ENCODE measurements around the gene RNU6-9.

Gene RNU6-9

DNA sequence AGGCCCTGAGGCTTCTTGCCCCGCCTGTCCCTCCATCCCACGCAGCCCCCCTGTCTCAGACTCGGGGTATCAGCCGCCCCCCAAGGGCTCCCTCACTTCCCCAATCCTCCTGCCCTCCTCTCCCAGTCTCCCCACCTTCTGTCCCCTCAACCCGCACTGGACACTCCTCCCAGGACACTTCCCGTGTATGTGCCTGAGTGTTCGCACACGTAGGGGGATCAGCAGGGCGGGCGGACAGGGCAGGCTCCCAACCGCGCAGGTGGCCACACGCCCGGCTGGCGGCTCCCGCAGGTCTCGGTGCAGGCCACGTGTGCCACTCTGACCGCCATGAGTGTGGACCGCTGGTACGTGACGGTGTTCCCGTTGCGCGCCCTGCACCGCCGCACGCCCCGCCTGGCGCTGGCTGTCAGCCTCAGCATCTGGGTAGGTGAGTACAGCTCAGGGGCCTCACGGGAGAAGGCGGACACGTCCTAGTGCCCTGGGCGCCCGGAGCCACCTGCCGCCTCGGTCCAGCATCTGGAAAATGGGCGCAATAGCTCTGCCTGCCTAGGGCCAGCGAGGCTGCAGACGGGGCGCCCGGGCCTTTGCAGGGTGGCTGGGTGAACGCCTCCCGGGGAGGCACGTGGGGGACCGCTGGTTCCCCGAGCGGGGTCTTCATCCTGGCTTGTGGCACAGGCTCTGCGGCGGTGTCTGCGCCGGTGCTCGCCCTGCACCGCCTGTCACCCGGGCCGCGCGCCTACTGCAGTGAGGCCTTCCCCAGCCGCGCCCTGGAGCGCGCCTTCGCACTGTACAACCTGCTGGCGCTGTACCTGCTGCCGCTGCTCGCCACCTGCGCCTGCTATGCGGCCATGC, 26.1 kb downstream of the RNU6-9 start:
- peak; percentile 52 for DNase-seq

DNA sequence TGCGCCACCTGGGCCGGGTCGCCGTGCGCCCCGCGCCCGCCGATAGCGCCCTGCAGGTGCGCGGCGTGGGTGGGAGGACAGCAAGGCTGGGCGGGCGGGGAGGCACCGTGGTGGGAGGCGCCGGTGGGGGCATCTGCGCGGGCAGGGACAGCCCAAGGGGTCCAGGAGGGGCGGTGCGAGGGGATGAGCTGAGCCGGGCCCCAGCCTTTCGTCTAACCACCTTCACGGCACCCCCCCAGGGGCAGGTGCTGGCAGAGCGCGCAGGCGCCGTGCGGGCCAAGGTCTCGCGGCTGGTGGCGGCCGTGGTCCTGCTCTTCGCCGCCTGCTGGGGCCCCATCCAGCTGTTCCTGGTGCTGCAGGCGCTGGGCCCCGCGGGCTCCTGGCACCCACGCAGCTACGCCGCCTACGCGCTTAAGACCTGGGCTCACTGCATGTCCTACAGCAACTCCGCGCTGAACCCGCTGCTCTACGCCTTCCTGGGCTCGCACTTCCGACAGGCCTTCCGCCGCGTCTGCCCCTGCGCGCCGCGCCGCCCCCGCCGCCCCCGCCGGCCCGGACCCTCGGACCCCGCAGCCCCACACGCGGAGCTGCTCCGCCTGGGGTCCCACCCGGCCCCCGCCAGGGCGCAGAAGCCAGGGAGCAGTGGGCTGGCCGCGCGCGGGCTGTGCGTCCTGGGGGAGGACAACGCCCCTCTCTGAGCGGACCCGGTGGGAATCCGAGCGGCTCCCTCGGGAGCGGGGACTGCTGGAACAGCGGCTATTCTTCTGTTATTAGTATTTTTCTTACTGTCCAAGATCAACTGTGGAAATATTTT, 27.0 kb downstream of the RNU6-9 start:
- peak; percentile 64 for DNase-seq

DNA sequence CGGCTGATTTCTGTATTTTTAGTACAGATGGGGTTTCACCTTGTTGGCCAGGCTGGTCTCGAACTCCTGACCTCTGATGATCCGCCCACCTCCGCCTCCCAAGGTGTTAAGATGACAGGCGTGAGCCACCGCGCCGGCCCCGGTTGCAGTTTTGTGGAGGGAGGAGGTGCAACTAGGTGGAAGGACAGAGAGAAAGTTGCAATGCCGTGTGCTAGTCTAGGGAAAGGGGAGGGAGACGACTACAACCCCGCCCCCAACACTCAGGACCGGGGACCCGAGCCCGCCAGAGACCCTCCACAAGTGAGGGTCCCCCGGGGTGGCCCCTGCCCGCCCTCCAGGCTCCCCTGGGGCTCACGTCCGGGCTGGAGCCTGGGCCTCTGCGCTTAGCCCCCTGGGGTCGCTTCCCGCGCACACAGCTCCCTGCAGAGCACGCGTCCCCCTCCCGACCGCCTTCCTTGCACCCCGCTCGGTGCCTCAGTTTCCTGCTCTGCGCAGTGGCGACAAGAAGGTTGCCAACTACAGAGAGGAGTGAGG, 31.3 kb downstream of the RNU6-9 start:
- DNase-seq: peak; percentile 46

DNA sequence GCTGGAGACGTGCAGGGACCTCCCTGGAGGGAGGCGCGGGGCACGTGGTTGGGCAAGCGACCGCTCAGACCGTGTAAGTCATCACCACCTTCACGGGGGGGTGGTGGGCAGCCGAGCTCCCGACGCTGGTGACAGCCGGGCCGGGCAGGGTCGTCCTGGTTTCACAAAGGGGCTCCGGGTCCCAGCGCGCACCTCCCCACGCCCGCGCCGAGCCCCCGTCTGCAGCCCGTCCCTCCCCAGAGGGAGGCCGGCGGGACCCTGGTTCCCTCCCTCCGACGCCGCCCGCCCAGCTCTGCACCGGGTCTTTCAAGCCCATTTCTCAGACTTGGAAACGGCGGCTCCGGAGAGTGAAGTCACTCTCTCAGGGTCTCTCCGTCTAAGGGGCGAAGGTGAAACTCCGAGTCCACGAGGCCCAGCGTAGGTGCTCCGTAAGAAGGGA, 31.8 kb downstream of the RNU6-9 start:
- DNase-seq: peak; percentile 75

DNA sequence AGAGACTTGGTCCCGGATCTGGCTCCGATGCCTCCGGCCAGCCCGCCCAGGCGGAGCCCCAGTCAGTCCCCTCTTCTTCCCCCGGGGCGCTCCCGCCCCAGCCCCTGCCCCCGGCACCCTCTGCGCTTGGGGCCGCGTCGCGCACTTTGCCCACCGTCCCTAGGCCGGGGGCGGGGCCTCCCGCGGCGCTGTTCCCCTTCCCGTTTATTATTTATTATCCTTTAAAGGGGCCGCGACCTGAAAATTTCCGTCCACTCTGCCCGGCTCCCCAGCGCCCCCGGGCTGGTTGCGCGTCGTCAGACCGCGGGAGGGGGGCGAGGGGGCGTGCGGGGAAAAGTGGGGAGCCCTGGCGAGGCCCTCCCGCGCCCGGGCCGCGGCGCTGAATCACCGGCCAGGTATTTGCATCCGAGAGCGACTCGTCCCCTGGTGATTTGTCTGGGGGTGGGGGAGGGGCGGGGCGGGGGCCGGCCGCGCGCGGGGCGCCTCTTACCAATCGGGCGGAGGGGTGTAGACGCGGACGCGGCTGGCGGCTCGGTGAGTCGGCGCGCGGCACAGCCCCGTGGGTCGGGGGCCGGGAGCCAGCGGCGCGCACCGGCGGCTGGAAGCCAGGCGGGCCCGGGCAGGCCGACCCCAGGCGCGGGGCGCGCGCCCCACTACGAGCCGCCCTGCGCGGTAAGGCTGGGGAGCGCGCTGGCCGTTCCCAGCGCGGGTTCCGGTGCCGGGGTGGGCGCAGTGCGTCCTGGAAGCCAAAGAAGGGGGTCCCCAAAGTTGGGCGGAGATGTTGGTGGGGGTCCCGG, 32.4 kb downstream of the RNU6-9 start, which contains the start of gene ARID3A:
TSS of gene ARID3A (plus strand) at position 510 of the 797 bp plus-strand sequence. CDS start 3,494 bp downstream, outside the sequence.
- peak; percentile 93 for DNase-seq

DNA sequence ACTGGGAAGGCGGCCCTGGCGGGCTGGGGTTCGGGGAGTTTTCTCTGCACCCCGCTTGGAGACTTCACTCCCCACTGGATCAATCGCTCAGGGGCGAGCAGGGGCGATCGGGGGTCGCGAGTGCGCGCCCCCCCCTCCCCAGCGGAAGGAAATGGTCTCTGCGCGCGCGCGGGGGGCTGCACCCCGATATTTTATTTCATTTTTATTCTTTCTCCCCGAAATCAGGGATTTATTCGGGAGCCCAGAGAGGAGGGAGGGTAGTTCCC, 33.0 kb downstream of the RNU6-9 start:
- no peak for DNase-seq

DNA sequence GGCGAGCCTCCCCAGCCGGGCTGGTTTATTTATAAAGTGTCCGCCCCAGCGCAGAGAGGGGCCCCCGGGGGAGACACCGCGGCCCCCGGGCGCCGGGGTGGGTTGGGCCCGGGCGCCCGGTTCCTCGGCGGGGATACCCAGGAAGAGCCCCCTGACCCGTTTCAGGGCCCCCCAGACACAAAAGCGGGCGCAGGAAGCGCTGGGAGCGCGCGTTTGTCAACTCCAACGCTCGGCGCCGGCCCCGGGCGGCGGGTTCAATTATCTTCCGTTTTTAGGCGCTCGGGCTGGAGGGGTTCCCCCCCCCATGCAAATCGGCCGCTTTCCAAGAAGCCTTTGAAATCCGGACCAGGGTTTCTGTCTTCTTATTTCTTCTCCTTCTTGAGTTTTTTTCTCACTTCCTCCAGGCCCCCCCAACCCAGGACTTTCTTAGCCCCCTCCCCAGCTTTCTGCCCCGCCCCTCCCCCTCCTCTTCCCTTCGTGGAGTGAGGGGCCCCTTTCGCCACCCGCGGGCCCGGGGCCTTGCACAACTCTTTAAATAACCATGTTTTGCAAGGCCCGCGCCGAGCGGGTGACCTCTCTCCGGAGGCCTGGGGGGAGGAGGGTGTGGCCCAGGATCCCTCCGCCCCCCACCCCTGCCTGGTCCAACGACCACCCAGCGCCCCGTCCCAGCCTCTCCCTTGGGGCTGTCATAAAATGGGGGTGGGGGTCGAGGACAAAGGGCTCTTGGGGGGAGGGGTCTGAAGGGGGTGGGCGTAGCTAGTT, 33.5 kb downstream of the RNU6-9 start:
- DNase-seq: peak; percentile 86

DNA sequence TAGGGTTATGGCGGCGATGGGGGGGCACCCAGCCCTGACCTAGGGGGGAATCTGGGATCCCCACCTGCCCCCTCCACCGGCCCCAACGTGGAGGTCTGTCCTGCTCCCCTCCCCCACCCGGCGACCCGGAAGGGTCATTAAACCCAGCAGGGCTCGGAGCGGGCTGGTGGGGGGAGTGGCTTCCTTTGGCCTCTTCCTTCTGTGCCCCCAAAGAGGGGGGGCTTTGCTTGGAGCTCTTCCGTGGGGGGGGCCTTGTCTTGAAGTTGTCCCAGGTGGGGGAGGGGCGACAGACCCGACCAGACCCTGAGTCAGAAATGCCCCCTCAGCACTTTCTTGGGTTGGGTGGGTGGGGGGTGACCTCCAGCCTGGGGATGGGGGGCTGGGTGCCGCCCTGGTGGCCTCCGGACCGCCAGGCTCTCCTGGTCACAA, 34.1 kb downstream of the RNU6-9 start:
- DNase-seq: no peak

DNA sequence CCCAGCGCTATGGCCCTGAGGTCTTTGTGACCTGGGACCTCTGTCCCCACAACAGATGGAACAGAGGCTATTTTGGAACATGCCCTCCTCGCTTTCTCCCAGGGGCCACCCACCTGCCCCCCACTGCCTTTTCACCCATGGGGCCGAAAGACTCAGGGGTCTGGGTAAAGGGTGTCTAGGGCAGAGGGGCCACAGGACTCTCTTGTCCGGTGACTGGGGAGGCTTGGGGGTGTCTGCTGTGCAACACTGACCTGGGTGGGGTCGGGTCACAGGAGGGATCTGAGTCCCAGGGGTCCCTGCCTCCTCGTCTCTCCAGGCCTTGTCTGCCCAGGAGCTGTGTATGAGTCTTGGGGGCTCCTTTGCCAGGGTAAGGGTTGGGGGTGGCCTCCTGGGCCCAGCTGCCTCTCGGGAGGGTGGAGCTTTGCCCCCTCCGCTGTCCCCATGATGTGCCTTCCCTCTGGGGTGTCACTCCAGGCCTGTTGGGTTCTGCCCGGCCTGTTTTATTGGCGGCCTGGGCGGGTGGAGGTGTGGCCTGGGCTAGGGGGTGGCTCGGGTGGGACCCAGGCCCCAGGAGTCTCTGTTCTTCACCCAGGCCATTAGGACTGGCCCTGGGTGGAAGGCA, 34.6 kb downstream of the RNU6-9 start:
- no peak for DNase-seq

DNA sequence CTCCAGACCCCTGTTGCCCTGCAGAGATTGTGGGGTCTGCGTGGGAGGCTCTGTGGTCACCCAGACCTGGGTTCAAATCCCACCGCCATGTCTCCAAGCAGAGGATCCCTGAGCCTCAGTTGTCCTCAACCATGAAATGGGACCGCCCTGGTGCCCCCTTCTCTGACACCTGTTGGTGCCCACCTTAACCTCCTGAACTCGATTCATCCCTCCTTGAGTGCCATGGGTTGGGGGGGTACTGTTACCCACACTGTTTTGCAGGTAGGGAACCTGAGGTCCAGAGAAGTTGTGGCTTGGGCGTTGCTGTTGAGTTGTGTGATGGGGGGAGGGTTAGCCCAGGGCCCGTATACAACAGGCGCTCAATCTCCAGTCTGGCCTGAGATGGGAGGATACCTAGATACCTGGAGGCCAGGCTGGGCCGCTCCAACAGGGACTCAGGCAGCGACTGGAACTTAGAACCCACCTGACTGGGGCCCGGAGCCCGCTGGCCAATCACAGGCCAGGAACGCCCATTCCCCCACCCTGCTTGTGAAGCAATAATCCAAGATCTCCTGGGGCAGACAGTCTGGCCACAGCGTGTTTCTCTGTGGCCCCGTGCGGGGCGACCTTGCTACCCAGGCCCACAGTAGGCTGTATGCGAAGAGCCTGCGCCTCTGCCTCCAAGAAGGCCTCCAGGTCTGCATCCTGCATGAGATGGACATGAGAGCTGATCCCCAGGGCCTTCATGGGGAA, 35.4 kb downstream of the RNU6-9 start:
- no peak for DNase-seq

DNA sequence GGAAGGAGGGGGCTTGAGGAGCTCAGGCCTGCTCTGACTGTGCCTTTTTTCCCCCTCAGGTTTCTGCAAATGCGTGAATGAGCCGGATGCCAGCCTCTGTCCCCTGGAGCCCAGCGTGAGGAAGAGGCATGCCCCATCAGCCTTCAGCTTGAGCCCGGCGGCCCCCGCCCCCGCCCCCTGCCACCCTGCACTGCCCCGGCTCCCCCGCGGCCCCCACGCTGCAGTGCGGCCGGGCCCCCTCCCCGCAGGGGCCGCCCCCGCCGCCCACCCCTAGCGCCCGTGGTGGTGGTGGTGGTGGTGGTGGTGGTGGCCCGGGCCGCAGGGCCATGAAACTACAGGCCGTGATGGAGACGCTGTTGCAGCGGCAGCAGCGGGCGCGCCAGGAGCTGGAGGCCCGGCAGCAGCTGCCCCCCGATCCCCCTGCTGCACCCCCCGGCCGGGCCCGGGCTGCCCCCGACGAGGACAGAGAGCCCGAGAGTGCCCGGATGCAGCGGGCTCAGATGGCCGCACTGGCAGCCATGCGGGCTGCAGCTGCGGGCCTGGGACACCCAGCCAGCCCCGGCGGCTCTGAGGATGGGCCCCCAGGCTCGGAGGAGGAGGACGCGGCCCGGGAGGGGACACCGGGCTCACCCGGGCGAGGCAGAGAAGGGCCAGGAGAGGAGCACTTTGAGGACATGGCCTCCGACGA, 36.1 kb downstream of the RNU6-9 start:
- DNase-seq: no peak

DNA sequence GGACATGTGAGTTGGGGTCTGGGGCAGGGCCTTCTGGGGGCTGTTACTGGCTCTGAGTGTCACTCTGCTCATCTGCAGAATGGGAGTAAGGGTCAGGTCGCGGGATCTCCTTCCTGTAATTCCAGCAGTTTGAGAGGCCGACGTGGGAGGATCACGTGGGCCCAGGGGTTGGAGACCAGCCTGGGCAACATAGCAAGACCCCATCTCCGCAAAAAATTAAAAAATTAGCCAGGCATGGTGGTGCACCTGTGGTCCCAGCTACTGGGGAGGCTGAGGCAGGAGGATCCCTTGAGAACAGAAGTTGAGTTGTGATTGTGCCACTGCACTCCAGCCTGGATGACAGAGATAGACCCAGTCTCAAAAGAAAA, 36.6 kb downstream of the RNU6-9 start:
- DNase-seq: no peak

DNA sequence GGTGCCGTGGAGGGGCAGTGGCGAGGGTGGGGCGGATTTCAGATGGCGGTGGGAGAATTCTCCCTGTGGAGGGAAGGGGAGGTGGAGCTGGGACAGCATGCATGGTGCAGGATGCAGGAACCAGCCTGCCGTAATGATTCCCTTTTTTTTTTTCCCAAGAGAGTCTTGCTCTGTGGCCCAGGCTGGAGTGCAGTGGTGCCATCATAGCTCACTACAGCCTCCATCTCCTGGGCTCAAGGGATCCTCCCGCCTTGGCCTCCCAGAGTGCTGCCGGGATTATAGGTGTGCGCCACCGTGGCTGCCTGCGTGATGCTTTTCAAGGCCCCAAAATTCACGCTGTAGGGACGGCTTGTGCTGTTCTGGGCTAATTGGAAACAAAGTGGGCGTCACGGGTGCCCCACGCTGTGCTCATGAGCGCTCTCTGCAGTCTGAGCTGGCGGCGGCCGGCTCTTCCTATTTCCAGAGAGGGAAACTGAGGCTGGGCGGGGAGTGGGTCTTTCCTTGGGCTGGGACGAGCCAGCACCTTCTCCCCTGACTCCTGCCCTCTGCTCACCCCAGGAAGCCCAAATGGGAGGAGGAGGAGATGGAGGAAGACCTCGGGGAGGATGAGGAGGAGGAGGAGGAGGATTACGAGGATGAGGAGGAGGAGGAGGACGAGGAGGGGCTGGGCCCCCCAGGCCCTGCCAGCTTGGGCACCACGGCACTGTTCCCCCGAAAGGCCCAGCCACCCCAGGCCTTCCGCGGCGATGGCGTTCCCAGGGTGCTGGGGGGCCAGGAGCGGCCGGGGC, 38.8 kb downstream of the RNU6-9 start:
- no peak for DNase-seq

DNA sequence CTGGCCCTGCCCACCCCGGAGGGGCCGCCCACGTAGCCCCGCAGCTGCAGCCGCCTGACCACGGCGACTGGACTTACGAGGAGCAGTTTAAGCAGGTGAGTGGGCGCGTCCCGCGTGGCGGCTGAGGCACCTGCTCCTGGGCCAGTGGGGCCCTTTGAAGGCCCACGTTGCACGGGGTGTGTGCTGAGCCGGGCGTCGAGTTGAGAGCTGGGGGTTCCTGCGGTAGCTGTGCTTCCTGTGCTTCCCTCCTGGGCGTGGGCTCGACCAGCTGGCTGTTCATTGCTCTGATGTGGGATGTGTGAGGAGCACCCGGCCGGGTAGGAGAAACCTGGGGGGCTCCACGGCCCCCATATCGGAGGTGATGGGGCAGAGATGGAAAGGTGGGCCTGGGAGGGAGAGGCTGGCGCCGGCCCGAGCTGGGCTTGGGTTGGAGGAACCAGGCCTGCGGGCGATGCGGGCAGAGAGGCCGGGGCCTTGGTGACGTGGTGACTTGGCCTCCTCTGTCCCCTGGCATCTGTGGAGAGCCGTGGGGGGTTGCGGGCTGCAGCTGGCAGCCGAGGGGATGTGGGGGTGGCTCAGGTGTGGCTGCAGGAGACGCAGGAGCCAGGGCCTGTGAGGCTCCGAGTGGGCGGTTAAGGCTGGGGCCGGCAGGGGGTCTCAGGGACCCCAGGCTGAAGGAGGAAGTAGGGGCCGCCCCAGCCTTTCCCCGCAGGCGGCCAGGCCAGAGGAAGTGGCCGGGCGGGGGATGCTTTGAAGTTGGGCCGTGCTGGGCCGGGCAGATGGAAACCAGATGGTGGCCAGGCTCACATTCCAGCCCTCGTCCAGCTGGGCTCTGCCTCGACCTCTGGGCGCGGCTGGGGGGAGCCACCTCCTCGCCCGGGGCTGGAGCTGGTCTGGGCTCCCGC, 39.6 kb downstream of the RNU6-9 start:
- peak; percentile 82 for DNase-seq

DNA sequence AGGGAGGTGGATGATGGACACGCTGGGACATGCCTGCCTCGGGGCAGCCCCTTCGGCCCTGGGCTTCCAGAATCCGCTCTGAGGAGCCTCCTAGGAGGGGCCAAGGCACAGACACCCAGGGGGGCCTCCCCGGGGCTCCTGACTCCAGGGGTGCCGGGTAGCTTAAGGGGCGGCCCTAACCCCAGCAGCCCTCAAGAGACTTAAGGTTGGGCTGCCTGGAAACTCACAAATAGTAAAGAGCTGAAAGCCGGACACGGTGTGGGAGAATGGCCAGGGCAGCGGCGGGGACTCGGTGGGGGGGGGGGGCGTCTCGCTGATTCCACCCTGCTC, 40.2 kb downstream of the RNU6-9 start:
- DNase-seq: no peak

DNA sequence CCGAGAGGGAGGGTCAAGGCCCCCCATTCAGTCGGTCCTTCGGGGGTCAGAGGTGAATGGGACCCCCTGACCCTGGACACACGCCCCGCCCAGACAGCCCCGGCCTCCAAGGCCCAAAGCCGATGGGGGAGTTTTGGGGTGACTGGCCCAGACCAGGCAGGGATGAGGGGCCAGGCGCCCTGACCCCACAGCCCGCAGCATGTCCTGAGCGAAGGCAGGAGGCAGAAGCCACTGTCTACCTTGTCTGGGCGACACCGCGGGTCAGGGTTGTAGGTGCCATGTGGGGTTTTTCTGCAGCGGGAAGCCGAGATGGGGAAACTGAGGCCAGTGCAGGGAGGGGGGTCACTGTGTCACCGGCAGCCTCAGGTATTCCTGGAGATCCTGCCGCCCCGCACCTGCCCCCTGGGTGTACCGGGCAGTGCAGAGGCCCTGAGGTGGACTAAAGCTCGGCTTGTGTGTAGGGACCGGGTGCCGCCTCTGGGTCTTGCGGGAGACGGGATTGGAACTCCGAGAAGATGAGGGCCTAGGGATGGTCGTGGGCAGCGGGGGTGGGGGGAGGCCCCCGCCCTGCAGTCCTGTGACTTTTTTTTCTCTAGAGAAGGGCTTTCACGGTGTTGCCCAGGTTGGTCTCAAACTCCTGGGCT, 41.0 kb downstream of the RNU6-9 start:
- no peak for DNase-seq

DNA sequence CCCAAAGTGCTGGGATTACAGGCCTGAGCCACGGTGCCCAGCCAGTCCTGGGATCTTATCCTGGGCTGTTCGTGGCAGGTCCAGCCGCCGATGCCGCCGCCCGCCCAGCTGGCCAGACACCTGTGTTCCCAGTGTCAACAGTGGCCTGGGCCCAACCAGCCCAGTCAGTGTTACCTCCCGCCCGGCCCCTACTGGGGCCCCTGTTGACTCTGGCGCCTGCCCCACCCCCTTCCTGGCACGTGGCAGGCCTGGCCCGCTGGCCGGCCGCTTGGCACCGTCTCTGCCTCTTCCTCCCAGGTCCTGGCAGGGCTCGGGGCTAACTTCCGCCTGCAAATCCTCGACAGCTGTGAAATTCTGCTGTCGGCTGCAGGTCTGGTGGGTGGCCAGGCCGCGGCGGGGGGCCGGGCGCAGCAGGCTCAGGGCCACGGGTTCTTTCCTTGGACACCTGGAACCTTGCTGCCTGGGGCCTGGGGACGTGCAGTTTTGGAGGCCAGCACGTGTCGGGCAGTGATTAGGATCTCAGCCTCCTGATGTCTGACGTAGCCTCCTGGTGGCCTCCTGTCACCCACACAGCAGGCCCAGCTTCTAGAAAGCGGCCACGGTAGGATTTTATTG, 41.7 kb downstream of the RNU6-9 start:
- DNase-seq: peak; percentile 86

DNA sequence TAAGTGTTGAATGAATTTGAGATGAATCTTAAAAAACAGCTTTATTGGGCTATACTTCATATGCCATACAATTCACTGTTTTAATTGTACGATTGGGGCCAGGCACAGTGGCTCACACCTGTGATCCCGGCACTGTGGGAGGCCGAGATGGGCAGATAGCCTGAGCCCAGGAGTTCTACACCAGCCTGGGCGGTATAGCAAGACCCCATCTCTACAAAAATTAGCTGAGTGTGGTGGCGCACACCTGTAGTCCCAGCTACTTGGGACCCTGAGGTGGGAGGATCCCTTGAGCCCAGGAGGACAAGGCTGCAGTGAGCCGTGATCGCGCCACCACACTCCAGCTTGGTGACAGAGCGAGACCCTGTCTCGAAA, 42.9 kb downstream of the RNU6-9 start:
- DNase-seq: no peak
